ENCODE results near the gene CCDC38.

The CCDC38 gene

DNA sequence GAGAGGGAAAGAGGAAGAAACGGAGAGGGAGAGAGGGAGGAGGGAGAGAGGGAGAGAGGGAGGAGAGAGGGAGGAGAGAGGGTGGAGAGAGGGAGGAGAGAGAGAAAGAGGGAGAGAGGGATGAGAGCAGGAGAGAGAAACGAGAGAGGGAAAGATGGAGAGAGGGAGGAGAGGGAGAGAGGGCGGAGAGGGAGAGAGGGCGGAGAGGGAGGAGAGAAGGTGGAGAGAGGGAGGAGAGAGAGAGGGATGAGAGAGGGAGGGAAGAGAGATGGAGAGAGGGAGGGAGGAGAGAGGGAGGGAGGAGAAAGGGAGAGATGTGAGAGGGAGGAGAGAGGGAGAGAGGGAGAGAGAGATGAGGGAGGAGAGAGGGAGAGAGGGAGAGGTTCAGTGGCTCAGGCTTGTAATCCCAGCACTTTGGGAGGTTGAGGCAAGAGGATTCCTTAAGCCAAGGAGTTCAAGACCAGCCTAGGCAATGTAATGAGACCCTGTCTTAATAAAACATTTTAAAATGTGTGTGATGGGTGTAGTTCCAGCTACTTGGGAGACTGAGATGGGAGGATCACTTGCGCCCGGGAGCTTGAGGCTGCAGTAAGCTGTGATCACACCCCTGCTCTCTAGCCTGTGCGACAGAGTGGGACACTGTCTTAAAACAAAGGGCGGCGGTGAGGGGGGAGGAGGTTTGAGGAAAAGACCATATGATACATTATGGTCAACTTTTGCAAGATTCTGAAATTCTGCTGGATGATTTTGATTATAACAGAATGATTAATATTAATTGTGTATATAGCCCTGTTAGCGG is 105.0 kb downstream of the CCDC38 start:
- no peak for DNase-seq

GRCh38 chr12:95836630-95837239 is 105.7 kb downstream of the CCDC38 start:
- DNase-seq = no peak

GRCh38 chr12:95836185-95836609 is 106.2 kb downstream of the CCDC38 start:
- DNase-seq = no peak

- no peak for DNase-seq
These were observed 107.8 kb downstream of the CCDC38 start for GRCh38 chr12:95834572-95834971.

GRCh38 chr12:95830335-95831089 is 111.9 kb downstream of the CCDC38 start:
- no peak for DNase-seq

- DNase-seq = no peak
These were observed 113.0 kb downstream of the CCDC38 start for GRCh38 chr12:95829395-95829794.

DNA sequence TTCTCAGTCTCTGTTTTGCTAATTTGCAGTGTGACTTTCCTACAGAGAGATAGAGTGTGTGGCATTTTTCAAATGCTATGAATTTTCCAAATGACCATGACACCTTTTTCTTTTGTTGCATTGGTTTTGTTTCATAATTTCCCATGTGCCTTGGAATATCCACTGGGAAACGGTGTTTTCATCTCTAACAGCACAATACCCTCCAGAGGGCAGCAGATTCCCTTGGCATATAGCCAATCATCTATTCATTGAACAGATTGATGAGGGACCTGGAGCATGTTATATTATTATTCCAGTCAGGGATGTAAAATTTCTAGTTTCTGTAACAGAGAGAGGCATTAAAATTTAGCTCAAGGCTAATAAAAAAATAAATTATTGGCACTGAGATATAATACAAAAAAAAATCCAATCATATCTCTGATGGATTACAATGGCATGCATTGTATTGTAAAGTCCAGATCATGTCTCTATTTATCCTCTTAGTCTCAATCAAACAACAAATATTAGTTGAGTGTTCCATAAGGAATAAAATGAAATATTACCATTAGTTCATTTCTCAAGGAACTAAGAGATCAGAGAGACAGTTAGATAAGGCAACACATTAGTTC is 122.2 kb downstream of the CCDC38 start:
- peak in 8 of 58 donors; percentile 0 to 15 (median 2) for DNase-seq
